LoVo (cell line): Measurements from ENCODE around the gene PLAAT4.
A peak's percentile ranks its signal among the peaks of the same experiment; 100 is the strongest.
"Not testable (repeated sequence)": the region's sequence is repeated elsewhere in the genome, so short reads cannot be mapped to it uniquely, and the experiment has no call there.

ENCODE experiments used
- DNase-seq: peaks from one replicate; pipeline ENCODE4 v3.0.0-alpha.2; 2016; ENCODE audit warnings: low spot score

The PLAAT4 gene

DNA sequence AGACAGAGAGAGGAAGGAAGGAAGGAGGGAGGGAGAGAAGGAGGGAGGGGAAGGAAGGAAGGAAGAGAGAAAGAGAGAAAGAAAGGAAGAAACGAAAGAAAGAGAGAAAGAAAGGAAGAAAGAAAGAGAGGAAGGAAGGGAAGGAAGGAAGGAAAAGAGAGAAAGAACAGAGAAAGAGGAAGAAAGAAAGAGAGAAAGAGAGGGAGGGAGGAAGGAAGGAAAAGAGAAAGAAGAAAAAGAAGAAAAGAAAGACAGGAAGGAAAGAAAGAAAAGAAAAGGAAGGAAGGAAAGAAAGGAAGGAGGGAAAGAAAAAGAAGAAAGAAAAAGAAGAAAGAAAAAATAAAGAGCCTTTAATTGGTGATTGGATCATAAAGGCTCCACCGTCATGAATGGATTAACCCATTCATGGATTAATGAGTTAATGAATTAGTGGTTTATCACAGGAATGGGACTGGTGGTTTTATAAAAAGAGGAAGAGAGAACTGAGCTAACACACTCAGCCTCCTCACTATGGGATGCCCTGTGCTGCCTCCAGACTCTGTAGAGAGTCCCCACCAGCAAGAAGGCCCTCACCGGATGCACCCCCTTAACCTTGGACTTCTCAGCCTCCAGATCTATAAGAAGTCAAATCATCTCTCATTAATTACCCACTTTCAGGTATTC lies 35.5 kb downstream of the PLAAT4 start:
- DNase-seq: no peak

DNA sequence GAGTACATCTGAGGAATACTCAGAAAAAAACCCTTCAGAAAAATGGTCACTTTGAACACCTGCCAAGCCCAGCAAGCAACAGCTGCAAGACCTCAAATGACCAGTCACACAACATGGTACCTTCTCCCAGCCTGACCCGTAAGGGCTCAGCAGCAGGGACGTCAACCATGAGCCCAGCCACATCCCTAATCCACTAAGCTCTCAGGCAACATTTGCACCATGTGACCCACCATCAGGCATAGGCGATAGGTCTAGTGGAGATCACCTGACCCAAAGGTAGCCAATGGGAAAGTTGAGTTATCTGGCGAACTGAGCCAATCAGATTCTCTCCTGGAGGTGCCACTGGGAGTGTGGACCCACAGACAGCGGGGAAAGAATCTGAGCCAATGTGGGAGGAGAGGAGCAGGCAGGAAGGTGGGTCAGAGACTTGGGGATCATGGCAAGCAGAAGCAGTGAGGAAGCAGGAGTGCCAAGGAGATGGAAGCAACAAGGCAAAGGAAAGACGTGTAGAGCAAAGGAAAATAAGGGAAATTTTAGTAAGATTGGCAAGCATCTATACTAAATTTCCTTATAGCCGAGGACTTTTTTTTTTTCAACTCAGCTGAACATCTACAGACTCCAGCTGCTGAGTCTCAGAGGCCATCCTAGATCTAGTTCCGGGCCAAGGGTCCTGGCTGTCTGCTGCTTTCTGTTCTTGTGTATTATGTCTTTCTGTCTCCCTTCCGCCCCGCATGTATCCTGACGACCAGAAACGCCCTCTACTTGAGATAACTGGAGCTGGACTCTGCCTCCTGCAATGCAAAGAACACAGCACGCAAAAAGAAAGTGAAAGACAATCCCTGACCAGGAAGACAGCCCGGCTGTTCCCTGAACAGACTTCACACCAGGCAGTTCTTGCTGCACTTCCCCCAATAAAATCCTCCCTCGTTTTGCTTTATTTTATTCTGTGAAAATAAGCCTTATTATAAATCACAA lies 37.6 kb downstream of the PLAAT4 start:
- DNase-seq: peak; percentile 76

DNA sequence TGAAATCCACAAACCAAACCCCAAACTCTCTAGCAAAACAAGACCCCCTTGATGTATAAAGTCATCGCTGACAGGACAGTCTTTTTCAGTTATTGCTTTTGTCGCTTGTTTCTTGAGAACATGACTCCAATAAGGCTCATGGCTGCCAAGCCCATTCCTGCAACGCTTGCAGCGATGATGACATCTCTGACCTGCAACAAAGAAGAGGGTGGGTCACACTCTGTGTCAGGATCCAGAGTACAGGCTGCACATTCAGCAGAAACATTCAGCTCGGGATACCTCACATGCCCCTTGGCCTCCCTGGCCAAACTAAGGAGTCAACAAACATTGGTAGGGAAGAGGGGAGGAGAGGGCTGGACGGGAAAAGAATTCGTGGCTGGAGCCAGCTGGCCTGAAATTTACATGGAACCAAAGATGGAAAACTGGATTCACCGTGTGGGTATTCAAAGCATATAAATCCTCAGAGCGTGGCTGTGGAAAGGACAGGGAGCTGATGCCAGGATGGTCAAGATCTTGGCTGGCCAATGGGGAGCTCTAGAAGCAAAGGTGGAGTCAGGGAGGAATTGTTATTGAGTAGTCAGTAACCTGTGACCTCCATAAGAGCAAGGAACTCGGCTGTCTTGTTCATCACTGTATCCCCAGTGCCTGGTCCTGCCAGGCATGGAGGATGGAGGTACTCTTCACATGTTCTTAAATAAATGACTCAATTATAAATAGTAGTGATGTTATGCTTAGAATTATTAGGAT lies 38.4 kb downstream of the PLAAT4 start:
- DNase-seq: peak; percentile 51

DNA sequence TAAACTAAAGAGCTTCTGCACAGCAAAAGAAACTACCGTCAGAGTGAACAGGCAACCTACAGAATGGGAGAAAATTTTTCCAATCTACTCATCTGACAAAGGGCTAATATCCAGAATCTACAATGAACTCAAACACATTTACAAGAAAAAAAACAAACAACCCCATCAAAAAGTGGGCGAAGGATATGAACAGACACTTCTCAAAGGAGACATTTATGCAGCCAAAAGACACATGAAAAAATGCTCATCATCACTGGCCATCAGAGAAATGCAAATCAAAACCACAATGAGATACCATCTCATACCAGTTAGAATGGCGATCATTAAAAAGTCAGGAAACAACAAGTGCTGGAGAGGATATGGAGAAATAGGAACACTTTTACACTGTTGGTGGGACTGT lies 42.3 kb downstream of the PLAAT4 start:
- DNase-seq: not testable (repeated sequence)

DNA sequence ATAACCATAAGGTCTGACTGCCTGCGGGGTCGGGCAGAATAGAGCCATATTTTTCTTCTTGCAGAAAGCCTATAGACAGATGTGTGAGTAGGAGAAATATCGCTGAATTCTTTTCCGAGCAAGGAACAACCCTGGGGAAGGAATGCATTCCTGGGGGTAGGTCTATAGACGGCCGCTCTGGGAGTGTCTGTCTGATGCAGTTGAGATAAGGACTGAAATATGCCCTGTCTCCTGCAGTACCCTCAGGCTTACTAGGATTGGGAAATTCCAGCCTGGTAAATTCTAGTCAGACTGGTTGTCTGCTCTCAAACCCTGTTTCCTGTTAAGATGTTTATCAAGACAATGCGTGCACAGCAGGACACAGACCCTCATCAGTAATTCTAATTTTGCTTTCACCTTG lies 44.6 kb downstream of the PLAAT4 start:
- DNase-seq: not testable (repeated sequence)

DNA sequence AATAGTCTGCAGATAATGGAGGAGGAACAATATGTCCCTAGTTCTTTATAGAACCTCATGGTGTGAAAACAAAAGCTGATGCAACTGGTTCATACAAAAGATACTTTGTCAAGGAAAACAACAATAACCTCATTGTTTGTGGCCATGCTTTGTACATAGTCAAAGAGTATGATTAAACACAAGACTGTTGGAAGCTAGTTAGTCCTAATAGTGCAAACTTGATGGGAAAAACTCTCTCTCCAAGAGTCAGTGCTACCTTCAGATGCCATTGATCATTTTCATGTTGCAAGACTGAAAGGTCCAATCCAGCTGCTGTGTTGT lies 46.7 kb downstream of the PLAAT4 start:
- DNase-seq: no peak

DNA sequence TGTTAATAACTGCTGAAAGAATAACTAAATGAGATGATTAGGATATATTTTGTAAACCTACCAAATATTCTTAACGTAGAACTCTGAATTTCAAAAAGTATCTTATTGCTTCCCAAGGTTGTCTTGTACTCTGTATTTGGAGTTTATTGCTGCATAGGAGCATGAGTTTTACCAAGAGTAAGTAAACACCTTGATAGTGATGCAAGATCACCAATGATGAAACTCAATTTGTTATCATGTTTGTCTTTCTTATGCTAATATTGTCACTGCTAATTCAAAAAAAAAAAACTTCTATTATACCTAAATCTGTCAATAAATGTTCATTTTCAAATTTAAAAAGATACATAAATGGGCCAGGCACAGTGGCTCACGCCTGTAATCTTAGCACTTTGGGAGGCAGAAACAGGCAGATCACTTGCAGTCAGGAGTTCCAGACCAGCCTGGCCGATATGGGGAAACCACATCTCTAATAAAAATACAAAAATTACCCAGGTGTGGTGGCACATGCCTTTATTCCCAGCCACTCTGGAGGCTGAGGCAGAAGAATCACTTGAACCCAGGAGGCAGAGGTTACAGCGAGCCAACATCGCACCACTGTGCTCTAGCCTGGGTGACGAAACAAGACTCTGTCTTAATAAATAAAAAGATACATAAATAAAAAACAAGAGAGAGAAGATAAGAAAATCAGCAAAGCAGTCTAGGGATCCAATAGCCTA lies 50.0 kb downstream of the PLAAT4 start:
- DNase-seq: no peak

DNA sequence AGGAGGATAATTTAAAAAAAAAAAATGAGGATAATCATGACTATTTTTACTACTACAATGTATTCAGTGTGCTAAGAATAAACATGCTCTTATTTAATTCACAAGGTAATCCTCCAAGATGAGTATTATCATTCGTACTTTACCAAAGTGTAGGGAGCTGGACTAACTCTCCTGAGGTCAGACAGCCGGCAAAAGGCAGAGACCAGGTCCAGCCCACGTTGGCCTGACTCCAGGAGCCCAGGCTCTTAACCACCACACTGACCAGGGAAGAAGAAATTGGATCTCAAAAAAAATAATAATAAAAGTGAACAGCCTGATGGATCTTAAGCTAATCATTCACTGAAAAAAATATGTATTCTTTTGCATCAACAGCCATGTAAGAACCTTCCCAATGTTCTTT lies 52.4 kb downstream of the PLAAT4 start:
- DNase-seq: no peak

DNA sequence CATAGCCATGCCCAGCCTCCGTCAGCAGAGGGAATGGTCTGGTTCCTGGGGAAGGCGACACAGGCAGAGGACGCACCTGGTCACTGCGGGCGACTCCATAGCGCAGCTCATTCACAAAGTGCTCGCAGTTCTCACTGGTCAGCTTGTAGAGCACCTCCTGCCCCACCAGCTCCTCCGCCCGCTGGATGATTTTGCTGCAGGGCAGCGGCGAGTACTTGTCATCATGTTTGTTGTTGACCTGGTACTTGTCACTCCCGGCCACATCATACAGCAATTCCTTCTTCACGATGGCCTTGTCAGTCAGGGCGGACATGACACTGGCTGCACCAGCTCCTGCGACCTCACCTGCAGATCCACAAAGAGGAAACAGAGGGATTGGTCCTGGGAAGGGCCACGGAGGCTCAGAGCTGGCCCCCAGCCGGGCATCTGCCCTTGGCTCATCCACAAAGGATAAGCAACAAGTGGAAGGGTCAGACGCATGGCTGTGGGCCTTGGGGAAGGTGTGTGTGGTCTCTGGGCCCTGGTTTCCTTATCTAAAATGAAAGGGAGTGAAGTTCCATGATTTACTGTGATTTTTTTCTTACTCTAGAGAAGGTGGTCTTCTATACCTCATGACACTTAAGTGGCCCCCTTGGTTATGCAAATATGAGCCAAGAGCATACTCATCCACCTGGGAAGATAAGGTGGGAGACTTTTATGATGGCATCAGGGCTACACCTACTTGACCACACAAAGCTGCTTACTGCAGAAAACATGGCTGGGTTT lies 53.6 kb downstream of the PLAAT4 start:
- no peak for DNase-seq

DNA sequence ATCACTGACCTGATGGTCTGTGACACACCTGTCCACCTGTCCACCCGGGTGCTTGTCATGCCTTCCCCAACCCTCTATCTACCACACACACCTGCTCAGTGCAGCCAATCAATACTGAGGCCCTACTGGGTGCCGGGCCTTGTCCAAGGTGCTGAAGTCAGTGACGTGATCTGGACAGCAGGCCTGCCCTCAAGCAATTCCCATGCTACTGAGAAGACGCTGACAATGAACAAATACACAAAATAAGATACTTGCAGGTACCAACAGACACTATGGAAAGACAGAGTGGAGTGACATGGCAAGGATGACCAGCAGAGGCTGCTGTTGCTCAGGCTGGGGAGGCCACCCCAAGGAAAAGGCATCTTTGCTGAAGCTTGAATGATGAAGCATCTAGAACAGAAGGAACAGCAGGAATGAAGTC lies 56.4 kb downstream of the PLAAT4 start:
- DNase-seq: no peak

DNA sequence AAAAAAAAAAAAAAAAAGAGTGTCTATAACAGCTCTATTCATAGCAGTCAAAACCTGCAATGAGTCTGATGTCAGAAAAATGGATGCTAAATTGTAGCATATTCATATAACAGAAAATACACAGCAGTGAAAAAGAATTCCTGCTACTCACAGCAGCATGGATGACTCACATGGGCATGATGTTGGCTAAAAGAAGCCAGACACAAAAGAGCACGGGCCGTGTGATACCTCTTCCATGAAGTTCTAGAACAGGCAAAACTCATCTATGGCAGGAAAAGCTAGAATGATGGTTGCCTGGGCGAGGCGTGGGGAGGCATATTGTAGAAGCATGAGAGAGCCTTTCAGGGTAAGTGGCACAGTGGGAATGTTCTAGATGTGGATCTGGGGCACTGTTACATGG lies 58.7 kb downstream of the PLAAT4 start:
- no peak for DNase-seq
